Measurements from ENCODE around the gene BIN2. TPM values are rescaled to one million over a fixed set of nuclear protein-coding genes. Genes with fewer than 3 reads are reported as not detected.
A peak's percentile ranks its signal among the peaks of the same experiment; 100 is the strongest.

The BIN2 gene
- total and polyA plus RNA-seq, 2 donors from 2014 or later = 3.4 to 15.6 TPM

DNA sequence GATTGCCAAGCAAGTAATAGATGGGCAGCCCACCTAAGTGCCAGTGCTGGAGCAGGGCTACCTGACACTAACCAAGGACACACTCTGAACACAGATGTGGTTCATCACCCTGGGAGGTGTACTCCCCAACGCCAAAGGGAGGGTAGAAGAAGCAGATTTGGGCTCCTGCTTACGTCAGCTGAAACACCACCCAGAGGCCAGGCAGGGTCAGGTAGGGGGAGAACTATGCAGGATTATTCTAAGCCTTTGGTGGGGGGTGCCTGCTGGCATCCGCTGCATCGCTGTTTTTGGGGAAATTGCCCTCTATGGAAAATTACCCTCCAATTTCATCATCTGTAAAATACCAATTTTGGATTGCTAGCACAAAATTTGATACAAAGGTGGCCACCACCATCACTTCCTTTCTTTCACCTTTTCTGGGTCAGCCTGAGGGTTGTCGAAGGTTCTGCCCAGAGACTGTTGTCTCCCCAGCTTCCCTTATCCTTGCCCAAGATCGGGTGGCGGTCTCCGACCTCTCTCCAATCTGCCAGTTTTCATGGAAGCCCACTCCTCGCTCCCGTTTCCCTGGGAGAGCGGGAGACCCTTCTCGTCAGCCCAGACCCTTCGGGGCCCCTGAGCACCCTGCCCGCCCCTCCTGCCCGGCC is 535 bp downstream of the BIN2 start:
- Histone ChIP-seq H3K9ac (ENCODE audit: low read length in 3 of 3) (no peak overlapping the region), H3K36me3 (ENCODE audit: control insufficient read depth in 2 of 3, insufficient read depth in 3 of 3, low read length in 3 of 3) (no peaks in the 10 kb centered on the region), H3K9me3 (ENCODE audit: control insufficient read depth in 2 of 3, insufficient read depth in 1 of 3, low read length in 3 of 3) (no peaks in the 10 kb centered on the region), H3K4me3 (ENCODE audit: low read length in 3 of 3) (no peak overlapping the region), H3K4me1 (ENCODE audit: control insufficient read depth in 2 of 3, insufficient read depth in 2 of 3, low read depth in 1 of 3, low read length in 3 of 3) (no peaks in the 10 kb centered on the region), H3K27me3 (ENCODE audit: control insufficient read depth, insufficient read depth, low read length) (no peaks in the 10 kb centered on the region), H3K27ac (ENCODE audit: low read depth in 2 of 2, low read length in 2 of 2) (no peak overlapping the region)
- TF ChIP-seq, protein P1, sequence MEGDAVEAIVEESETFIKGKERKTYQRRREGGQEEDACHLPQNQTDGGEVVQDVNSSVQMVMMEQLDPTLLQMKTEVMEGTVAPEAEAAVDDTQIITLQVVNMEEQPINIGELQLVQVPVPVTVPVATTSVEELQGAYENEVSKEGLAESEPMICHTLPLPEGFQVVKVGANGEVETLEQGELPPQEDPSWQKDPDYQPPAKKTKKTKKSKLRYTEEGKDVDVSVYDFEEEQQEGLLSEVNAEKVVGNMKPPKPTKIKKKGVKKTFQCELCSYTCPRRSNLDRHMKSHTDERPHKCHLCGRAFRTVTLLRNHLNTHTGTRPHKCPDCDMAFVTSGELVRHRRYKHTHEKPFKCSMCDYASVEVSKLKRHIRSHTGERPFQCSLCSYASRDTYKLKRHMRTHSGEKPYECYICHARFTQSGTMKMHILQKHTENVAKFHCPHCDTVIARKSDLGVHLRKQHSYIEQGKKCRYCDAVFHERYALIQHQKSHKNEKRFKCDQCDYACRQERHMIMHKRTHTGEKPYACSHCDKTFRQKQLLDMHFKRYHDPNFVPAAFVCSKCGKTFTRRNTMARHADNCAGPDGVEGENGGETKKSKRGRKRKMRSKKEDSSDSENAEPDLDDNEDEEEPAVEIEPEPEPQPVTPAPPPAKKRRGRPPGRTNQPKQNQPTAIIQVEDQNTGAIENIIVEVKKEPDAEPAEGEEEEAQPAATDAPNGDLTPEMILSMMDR (IDR thresholded peaks at IDR 0.05; ENCODE audit: borderline replicate concordance, extremely low read depth, insufficient read depth) = no peak
- DNase-seq (no peak), FAIRE-seq (no peak)
- intact Hi-C loops (cut with DNase I) = no loop called here

DNA sequence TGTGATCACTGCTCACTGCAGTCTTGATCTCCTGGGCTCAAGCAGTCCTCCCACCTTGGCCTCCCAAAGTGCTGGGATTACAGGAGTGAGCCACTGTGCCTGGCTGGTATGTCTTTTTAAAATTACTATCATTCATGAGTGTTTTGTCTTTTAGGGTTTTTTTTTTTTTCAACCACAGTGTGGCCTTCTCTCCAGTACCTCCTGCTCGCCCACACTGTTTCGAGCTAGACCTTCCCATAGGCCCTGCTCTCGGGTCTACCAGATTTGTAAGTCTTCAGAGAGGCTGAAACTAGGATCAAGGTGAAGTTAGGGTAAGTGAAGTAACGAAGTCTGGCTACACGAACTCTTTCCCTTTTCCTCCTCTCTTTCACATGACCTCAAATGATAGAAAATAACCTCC is 1.5 kb downstream of the BIN2 start:
- H3K27me3 ChIP-seq (ENCODE audit: control insufficient read depth, insufficient read depth, low read length) = no peaks in the 10 kb centered on the region
- H3K36me3 ChIP-seq (ENCODE audit: control insufficient read depth in 2 of 3, insufficient read depth in 3 of 3, low read length in 3 of 3) = no peaks in the 10 kb centered on the region
- intact Hi-C loops (cut with DNase I) = no loop called here
- TF ChIP-seq, protein P1 (IDR thresholded peaks at IDR 0.05; ENCODE audit: borderline replicate concordance, extremely low read depth, insufficient read depth) = no peak
- H3K27ac ChIP-seq (ENCODE audit: low read depth in 2 of 2, low read length in 2 of 2) = no peak overlapping the region
- no peak for FAIRE-seq
- no peak overlapping the region for H3K4me3 ChIP-seq (ENCODE audit: low read length in 3 of 3)
- H3K9me3 ChIP-seq (ENCODE audit: control insufficient read depth in 2 of 3, insufficient read depth in 1 of 3, low read length in 3 of 3) = no peaks in the 10 kb centered on the region
- no peak overlapping the region for H3K9ac ChIP-seq (ENCODE audit: low read length in 3 of 3)
- no peak for DNase-seq
- no peaks in the 10 kb centered on the region for H3K4me1 ChIP-seq (ENCODE audit: control insufficient read depth in 2 of 3, insufficient read depth in 2 of 3, low read depth in 1 of 3, low read length in 3 of 3)

DNA sequence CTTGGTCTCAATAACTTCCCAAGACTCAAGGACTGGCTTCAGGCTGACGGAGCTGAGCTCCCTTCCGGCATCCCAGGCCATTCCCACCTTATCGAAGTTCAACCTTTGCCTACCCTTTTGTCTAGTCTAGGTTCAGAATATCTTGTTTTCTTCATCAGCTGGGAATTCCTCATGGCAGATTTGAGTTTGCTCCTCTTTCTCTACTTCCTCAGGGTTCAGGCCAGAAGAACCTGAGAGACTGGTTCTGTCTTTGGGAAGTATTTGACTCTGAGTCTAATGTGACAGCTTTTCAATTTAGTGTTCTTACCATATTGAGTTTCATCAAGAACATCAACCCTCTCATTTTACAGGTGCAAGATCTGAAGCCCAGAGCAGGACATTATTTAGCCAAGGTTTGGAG is 2.1 kb downstream of the BIN2 start:
- Histone ChIP-seq H3K27me3 (ENCODE audit: control insufficient read depth, insufficient read depth, low read length) (no peaks in the 10 kb centered on the region), H3K9me3 (ENCODE audit: control insufficient read depth in 2 of 3, insufficient read depth in 1 of 3, low read length in 3 of 3) (no peaks in the 10 kb centered on the region), H3K36me3 (ENCODE audit: control insufficient read depth in 2 of 3, insufficient read depth in 3 of 3, low read length in 3 of 3) (no peaks in the 10 kb centered on the region), H3K4me1 (ENCODE audit: control insufficient read depth in 2 of 3, insufficient read depth in 2 of 3, low read depth in 1 of 3, low read length in 3 of 3) (no peaks in the 10 kb centered on the region), H3K27ac (ENCODE audit: low read depth in 2 of 2, low read length in 2 of 2) (no peak overlapping the region), H3K4me3 (ENCODE audit: low read length in 3 of 3) (no peak overlapping the region), H3K9ac (ENCODE audit: low read length in 3 of 3) (no peak overlapping the region)
- FAIRE-seq (no peak), DNase-seq (peak in 1 of 5 donors; percentile 21)
- TF ChIP-seq, protein P1 (IDR thresholded peaks at IDR 0.05; ENCODE audit: borderline replicate concordance, extremely low read depth, insufficient read depth) = no peak
- intact Hi-C loops (cut with DNase I) = no loop called here

Measured in kidney (tissue), 14 donors.